ENCODE measurements around the gene RAP1A.

Gene RAP1A

DNA sequence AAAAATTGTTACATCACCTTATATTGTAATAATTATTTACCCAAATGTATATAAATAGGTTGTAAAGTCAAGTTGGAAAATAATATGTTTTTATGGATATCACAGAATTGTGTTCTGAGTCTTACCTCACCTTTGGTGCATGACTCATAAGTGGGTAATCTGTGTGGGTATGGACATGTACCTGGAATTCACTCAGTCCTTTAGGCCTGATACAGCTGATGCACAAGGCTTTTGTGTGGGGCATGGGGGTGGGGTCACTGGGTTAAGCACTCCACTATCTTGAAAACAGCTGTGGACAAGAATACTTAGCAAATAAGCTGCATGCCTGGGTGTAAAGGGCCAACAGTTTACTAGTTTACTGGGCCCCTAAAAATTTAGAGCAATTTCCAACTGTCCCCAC, 85.2 kb downstream of the RAP1A start:
- H3K36me3 ChIP-seq (replicated peaks) = peaks cover 10% of the 10 kb centered on the region
- H3K27me3 ChIP-seq (replicated peaks) = no peaks in the 10 kb centered on the region
- H3K27ac ChIP-seq = no peak overlapping the region
- TF ChIP-seq CTCF (IDR thresholded peaks at IDR 0.05; ENCODE audit: low read depth, low read length, missing control alignments) = no peak
- no peak overlapping the region for H3K4me3 ChIP-seq (ENCODE audit: low read depth, low read length)
- no peak for DNase-seq
- in situ Hi-C loops (cut with HindIII; ENCODE audit: low pct_ligation_motif_present, low sequenced_read_pairs) = no loop called here

DNA sequence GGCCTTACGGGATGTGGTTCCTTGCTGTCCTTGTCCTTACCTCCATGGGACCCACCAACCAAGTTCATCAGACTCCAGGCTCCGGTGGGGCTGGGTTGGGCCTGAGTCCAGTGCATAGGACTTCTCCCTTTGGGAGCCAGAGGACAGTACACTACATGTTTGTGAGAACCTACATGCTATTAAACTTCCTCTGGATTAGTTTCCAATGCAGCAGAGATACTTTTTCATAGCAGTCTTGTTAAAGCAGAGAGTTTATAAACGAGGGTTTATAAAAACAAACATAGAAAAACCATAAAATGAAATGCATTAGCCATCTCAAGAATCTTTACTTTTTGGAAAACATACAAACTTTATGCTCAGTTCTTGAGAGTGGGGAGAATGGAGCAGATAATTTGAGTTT, 86.3 kb downstream of the RAP1A start:
- no peak for TF ChIP-seq CTCF (IDR thresholded peaks at IDR 0.05; ENCODE audit: low read depth, low read length, missing control alignments)
- Histone ChIP-seq H3K36me3 (replicated peaks) (peaks cover 3% of the 10 kb centered on the region), H3K4me3 (ENCODE audit: low read depth, low read length) (no peak overlapping the region), H3K27me3 (replicated peaks) (no peaks in the 10 kb centered on the region), H3K27ac (no peak overlapping the region)
- in situ Hi-C loops (cut with HindIII; ENCODE audit: low pct_ligation_motif_present, low sequenced_read_pairs) = no loop called here
- no peak for DNase-seq

DNA sequence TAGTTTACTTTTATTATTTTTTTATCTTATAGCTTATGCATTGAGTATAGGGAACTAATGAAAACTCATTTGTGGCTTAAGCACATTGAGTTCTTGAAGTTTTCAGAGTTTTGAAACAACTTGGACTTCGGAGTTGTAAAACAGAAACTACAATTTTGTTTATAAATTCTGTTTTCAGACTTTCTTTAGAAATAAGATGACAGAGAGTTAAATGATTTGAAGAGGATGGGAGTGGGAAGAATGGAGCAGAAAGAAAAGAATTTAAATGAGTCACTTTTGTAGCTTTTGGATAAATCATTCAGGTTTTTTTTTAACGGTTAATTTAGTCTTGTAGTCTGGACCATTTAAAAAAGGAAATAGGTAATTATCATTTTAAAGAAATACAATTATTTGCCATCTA, 87.3 kb downstream of the RAP1A start:
- Histone ChIP-seq H3K27me3 (replicated peaks) (no peaks in the 10 kb centered on the region), H3K36me3 (replicated peaks) (no peaks in the 10 kb centered on the region), H3K27ac (no peak overlapping the region), H3K4me3 (ENCODE audit: low read depth, low read length) (no peak overlapping the region)
- TF ChIP-seq CTCF (IDR thresholded peaks at IDR 0.05; ENCODE audit: low read depth, low read length, missing control alignments) = no peak
- in situ Hi-C loops (cut with HindIII; ENCODE audit: low pct_ligation_motif_present, low sequenced_read_pairs) = no loop called here
- DNase-seq = no peak

DNA sequence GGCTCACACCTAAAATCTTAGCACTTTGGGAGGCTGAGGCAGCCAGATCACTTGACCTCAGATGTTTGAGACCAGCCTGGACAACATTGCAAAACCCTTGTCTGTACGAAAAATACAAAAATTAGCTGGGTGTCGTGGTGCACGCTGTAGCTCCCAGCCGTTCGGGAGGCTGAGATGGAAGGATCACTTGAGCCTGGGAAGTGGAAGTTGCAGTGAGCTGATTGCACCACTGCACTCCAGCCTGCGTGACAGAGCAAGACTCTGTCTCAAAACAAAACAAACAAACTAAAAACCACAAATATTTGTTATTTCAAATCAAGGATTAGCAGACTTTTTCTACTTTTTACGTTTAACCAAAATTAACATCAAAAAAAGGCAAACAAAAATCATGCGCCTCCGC, 88.3 kb downstream of the RAP1A start:
- in situ Hi-C loops (cut with HindIII; ENCODE audit: low pct_ligation_motif_present, low sequenced_read_pairs) = no loop called here
- DNase-seq = peak; percentile 57
- Histone ChIP-seq H3K4me3 (ENCODE audit: low read depth, low read length) (no peak overlapping the region), H3K27me3 (replicated peaks) (no peaks in the 10 kb centered on the region), H3K27ac (peak overlapping the region; percentile 49), H3K36me3 (replicated peaks) (no peaks in the 10 kb centered on the region)
- no peak for TF ChIP-seq CTCF (IDR thresholded peaks at IDR 0.05; ENCODE audit: low read depth, low read length, missing control alignments)

GRCh38 chr1:111709986-111710385, 90.4 kb downstream of the RAP1A start:
- DNase-seq = no peak
- Histone ChIP-seq H3K27me3 (replicated peaks) (no peaks in the 10 kb centered on the region), H3K27ac (no peak overlapping the region), H3K36me3 (replicated peaks) (no peaks in the 10 kb centered on the region), H3K4me3 (ENCODE audit: low read depth, low read length) (no peak overlapping the region)
- in situ Hi-C loops (cut with HindIII; ENCODE audit: low pct_ligation_motif_present, low sequenced_read_pairs) = no loop called here
- TF ChIP-seq CTCF (IDR thresholded peaks at IDR 0.05; ENCODE audit: low read depth, low read length, missing control alignments) = no peak

- in situ Hi-C loops (cut with HindIII; ENCODE audit: low pct_ligation_motif_present, low sequenced_read_pairs) = no loop called here
Measured at GRCh38 chr1:111716333-111716732, 96.7 kb downstream of the RAP1A start.

More at GRCh38 chr1:111716333-111716732, 96.7 kb downstream of the RAP1A start:
- no peaks in the 10 kb centered on the region for H3K27me3 ChIP-seq (replicated peaks)
- no peak for TF ChIP-seq CTCF (IDR thresholded peaks at IDR 0.05; ENCODE audit: low read depth, low read length, missing control alignments)
- DNase-seq = no peak
- H3K36me3 ChIP-seq (replicated peaks) = no peaks in the 10 kb centered on the region
- no peak overlapping the region for H3K27ac ChIP-seq
- H3K4me3 ChIP-seq (ENCODE audit: low read depth, low read length) = no peak overlapping the region
